HG03280 (cell line): ENCODE measurements around the gene PPP1R26.
"Not testable (repeated sequence)": the region's sequence is repeated elsewhere in the genome, so short reads cannot be mapped to it uniquely, and the experiment has no call there.

Experiments used
- ATAC-seq: cut with Tn5 transposase; IDR thresholded peaks from one replicate; pipeline ENCODE4 v1.9.1; 2021; ENCODE audit warnings: mild to moderate bottlenecking, moderate library complexity; ENCODE audit not compliant: unreplicated experiment

The PPP1R26 gene

GRCh38 chr9:135503371-135504261 lies 24.0 kb downstream of the PPP1R26 start:
- no peak for ATAC-seq

GRCh38 chr9:135504262-135505243 lies 25.0 kb downstream of the PPP1R26 start:
- ATAC-seq: no peak

- no peak for ATAC-seq
Observed at GRCh38 chr9:135505406-135506187, 26.0 kb downstream of the PPP1R26 start.

DNA sequence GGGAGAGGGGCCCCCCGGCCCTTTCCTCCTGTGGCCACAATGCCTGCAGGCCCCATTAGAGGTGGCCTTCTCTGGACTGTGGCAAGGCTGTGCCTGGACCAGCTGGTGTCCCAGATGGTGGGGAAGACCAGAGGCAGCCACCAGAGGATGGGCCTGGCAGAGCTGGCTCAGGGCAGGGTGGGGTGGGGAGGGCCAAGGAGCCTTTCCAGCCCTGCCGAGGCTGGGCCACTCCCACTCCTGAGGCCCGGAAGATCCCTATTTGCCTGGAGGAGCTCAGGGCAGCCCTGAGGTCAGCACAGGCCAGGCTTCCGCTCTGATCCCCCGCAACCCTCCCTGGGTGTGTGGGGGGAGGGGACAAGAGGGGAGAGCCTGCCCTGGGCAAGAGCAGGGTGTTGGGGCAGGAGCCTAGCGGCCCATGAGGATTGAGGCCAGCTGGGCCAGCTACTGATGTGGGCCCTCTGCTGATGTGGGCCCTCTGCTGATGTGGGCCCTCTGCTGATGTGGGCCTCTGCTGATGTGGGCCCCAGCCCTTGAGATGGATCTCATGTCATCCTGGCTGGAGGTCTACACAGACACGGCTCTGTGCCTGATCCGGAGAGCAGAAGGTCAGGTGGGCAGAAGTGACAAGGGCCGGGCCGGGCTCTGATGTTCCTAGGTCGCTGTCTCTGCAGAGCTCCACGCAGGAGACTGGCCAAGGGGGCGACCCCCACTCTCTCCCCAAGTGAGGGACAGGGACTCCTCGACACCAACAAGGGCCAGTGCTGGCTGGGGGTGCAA lies 26.9 kb downstream of the PPP1R26 start:
- no peak for ATAC-seq

GRCh38 chr9:135507104-135508035 lies 27.8 kb downstream of the PPP1R26 start:
- ATAC-seq: no peak

DNA sequence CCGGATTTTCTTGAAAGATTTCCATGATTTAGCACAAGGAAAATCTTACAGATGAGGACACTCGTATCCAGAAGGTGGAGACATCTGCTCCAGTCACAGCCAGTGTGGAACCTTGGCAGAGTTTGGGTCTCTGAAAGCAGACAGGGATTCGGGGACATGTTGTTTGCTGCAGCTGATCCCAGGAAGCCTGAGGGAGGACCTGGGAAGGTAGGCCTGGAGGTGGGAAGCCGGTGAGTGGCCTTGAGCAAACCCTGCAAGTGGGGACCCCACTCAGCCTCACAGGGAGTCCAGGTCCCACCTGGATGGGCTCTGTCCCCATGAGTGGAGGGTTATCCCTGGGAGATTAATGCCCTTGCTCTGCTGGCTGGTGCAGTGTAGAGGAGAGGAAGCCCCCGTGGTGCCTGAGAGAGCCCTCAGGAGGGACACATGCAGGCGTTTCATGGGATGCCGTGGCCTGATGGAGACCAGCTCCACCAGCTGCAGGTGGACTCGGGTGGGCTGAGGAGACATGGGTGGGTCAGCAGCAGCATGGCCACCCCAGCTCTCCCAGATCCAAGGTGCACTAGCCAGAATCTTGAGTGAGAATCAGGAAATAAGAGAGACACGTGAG lies 28.7 kb downstream of the PPP1R26 start:
- no peak for ATAC-seq

GRCh38 chr9:135509458-135509857 lies 29.9 kb downstream of the PPP1R26 start:
- no peak for ATAC-seq

DNA sequence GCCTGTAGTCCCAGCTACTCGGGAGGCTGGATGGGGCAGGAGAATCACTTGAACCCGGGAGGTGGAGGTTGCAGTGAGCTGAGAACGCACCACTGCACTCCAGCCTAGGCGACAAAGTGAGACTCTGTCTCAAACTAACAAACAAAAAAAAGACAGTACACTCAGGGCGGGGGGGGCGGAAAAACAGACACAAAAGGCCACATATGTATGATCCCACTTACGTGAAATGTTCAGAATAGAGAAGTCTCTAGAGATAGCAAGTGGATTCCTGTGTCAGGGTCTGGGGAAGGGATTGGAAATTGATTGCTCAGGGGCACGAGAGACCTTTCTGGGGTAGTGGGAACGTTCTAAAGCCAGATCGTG lies 32.6 kb downstream of the PPP1R26 start:
- no peak for ATAC-seq

DNA sequence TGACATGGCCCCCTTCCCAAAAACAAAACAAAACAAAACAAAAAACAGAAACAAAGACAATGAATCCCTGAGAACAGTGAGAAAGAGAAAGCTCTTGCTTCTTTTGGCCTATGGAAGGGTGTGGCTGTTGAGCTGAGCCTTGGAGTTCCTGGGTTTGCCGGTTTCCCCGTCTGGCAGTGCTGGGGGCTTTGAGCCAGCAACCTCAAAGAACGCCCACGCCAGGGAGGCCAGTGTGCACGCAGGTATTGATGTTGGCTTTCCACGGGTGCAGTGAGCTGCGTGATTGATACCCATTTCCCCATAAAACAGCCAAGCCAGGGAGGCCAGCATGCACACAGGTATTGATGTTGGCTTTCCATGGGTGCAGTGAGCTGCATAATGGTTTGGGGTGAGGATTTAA lies 33.3 kb downstream of the PPP1R26 start:
- no peak for ATAC-seq

DNA sequence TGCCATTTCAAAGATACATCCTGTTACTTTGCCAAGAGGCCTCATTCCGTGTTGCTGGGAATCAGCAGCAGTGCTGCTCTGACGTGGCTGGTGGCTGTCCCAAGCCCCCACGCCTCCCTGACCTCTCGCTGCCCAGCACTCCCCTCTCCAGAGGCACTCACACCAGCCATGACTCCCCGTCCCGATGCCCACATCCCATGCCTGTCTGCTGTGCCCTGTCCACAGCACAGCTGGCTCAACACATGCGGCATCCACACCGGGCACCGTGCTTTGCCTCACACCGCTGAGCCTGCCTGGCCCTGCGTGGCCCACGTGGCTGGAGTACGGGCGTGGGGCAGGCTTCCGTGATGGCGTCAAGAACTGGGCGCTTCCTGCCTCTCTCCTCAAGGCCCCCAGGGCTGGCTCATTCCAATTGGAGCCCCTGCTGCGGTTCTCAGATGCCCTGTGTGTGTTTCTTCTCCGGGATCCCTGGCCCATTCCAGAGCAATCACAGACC lies 33.8 kb downstream of the PPP1R26 start:
- no peak for ATAC-seq

DNA sequence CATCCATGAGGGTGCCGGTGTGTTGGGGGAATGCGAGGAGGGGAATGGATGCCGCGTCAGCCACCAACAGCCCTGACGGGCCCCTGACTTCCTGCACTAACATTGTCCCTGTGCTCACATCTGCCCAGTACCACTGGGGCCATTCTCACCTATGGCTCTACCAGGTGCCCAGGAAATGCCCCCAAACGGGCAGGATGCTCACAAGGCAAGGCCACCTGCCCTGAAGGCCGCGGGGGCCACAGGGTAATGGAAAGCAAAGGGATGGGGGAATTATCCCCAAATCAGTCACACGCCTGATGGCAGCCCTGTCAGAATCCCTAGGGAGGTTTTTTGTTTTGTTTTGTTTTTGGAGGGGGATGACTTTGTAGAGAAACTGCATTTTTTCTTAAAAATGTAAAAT lies 34.3 kb downstream of the PPP1R26 start:
- ATAC-seq: not testable (repeated sequence)

DNA sequence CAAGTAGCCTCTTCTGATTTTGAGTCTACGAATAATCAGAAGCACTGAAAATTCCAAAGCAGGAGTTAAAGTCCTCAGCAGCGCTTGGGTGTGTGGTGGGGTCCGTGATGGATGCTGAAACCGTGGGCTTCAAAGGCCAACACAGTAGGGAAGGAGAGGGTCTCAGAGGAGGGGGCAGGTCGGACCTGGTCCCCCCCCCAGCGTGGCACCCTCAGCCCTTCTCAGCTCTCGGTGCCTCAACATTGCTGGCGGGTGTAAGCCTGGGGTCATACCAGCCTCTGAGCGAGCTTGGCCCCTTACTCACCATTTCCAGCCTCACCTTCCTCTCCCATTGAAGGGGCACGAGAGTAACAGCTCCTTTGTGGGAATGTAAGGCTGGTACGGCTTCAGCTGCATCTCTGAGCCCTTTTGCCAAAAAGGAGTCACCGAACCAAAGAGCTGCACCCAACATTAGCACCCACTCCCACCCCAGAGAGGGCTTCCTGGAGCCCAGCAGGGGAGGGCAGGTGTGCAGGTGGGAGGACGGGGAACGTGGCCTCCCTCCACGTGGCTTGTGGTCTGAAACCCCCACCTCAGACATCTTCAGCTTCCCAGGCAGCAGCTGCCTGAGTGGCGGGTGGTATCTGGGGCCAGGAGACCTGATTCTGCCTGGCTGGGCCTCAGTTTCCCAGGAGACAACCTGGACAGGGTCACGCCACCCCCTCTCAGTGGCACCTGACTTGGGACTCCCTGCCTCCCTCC lies 34.9 kb downstream of the PPP1R26 start:
- ATAC-seq: no peak

GRCh38 chr9:135515083-135515951 lies 35.7 kb downstream of the PPP1R26 start:
- no peak for ATAC-seq

GRCh38 chr9:135516132-135516860 lies 36.7 kb downstream of the PPP1R26 start:
- ATAC-seq: no peak

DNA sequence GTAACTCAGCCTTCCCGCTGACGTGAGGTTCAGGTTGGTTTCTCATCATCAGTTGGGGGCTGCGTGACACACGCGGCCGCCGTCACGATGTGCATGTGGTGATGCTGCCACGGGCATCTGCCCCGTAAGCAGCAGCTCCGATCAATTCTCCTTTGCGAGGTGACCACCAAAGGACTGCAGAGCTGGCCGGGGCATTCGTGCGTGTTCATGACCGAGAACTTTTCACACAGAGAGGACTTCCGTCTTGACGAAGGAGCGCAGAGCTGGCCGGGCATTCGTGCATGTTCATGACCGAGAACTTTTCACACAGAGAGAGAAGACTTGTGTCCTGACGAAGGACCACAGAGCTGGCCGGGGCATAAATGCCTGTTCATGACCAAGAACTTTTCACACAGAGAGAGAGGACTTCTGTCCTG lies 37.8 kb downstream of the PPP1R26 start:
- no peak for ATAC-seq
